Fibroblast of skin of scalp (primary cell): ENCODE results near the gene LYST.

ENCODE experiments used
- DNase-seq: peaks from one replicate; pipeline ENCODE4 v3.0.0-alpha.2; 2013

Gene LYST

DNA sequence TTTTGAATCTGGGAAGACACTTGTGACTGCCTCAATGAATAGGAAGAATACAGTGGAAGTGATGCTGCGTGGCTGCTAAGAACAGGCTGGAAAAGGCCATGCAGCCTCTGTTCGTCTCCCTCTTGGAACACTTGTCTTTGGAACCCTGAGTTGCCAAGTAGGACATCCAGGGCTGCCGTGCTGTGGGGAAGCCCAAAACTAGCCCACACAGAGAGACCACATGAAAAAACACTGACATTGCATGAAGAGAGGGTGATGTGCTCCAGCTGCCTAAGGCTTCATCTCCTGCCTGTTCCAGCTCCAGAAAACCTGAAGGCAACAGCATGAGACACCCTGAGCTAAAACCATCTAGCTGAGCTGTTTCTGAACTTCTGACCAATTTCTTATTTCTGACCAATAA lies 156.0 kb downstream of the LYST start:
- no peak for DNase-seq

DNA sequence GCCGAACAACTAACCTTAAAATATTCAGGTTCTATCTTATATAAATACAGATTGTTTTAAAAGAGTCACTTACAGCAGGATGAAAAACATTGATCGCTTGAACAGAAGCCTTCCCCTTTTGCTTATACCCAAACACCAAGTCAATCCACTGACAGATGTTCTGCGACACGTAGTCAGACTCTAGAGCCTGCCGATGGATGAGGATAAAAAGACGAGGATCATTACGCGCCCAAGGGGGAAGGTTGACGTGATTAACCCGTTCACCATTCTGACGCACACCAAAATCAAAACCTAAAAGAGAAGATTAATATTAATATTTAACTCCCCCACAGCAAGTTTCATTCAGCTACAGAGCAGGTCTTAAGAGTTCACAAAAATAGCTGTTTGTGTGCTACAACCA lies 157.7 kb downstream of the LYST start:
- no peak for DNase-seq

DNA sequence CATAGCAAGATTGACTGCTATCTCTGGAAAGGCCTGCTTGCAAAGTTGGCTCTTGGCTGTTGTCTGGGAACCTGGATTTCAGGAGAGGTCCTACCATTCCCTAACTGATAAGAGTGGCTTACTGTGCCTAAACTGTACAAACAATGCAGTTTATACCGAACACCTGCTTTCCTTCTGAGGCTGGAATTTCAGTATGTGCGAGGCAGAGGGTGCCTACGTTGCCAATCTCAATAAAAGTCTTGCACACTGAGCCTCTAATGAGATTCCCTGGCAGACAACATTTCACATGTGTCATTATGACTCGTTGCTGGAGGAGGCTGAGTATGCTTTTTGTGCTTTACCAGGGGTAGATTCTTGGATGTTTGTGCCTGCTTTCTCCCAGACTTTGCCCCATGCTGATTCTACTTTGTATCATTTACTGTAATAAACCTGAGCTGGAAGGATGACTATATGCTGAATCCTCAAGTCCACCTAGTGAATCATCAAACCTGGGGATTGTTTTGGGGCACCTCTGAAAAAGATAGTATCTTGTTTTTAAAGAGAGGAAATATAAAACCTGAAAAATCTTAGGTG lies 158.2 kb downstream of the LYST start:
- peak; percentile 52 for DNase-seq

DNA sequence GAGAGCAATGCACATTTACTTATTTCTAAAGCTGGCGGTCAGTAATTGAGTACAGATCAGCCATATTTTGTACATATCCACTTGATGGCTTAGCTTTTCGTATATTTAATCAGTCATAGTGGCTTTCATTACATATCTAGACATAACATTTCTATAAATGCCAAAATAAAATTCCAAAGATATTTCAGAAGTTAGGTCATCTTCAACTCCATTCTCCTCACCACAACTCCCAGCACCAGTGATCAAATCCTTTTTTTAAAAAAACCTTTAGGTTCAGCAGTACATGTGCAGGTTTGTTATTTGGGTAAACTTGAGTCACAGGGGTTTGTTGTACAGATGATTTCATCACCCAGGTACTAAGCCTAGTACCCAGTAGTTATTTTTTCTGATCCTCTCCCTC lies 163.2 kb downstream of the LYST start:
- peak; percentile 88 for DNase-seq

DNA sequence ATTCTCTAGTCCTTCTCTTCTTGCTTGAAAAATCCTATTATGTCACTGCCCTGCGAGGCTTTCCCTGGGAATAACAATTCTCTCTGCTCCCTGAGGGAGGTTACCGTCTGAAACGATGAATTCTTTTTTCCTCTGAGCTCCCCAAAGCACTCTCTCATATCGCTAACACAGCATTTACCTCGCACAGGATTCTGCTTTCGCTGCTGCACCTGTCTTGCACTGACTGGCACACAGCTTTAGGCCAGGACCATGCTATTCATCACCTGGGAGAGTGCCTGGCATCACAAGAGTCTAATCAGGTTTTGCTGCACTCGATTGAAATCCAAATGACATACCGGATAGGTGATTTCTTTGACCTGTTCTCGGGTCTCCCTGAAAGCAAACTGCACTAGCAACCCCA lies 164.3 kb downstream of the LYST start:
- no peak for DNase-seq

DNA sequence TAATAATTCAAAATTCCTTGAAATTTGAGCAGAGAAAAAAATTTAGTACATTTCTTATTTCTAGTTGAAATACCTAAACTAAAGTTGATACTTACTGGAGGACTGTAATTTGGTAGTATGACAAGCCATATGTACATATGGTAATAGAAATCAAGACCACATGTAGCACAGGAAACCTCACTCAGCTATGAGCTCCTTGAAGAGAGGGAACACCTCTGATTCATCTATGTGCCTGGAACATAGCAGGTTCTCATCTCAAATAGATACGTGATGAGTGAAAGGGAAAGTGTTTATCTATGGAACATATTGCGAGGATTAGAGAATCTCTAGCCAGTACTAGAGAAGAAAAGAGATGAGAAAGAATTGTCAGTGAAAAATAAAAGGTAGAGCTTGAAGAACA lies 169.2 kb downstream of the LYST start:
- peak; percentile 31 for DNase-seq

DNA sequence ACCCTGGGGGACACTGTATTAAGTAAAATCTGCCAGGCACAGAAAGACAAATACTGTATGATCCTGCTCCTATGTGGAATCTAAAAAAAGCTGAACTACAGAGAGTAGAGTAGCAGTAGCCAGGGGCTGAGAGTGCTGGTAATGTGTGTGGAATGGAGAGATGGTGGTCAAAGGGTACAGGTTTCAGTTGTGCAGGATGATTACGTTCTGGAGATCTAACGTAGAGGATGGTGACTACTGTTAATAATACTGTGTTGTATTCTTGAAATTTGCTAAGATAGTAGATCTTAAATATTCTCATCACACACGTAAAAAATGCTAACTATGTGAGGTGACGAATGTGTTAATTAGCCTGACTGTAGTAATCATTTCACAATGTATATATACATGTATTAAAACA lies 177.3 kb downstream of the LYST start:
- DNase-seq = no peak

DNA sequence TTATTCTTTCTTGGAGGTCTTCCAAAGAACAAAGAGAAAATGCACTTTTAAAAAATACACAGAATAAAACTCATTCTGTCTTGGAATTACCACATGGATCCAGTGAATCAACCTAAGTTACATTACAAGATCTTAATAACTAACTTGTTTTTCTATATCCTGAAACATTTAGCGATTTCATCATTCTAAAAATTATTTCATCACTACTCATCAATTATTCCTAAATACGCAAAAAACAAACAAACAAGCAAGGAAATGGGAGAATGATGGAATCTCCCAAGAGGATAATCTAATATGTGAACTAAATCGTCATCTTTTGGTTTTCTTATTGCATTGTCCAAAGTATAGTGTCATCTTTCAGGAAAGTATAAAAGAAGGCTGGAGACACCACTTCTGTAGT lies 178.6 kb downstream of the LYST start:
- no peak for DNase-seq

DNA sequence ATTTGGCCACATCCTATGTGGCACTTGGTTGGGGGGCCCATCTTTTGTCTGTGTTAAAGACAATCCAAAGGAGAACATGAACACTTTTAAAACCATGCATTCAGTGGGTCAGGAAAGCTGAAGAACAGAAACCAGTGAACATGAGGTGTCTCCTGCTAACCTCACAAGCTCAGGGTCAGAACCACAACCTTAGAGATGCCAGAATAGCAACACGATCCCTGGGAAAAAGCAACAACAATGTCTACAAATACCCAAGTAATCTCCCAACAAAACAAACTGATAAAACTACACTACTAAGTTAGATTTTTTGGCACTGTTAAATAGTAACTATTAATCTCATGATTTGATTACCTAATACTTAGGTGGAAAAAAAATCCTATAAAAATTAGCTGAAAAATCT lies 183.1 kb downstream of the LYST start:
- no peak for DNase-seq

DNA sequence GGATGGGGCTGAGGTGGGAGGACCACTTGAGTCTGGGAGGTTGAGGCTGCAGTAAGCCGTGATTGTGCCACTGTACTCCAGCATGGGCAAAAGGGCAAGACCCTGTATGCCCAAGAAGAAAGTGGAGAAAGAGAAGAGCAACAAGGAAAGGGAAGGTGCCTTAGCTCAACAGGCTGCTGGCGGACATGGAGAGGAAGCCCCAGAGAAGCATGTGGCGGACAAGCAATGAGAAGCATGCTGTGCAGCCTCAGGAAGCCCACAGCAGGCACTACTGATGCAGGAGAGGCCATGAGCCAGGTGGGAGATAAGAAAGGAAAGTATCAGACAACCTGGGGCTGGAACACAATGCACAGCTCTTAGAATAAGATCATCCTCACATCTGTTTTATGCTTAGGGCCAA lies 184.5 kb downstream of the LYST start:
- DNase-seq = no peak

DNA sequence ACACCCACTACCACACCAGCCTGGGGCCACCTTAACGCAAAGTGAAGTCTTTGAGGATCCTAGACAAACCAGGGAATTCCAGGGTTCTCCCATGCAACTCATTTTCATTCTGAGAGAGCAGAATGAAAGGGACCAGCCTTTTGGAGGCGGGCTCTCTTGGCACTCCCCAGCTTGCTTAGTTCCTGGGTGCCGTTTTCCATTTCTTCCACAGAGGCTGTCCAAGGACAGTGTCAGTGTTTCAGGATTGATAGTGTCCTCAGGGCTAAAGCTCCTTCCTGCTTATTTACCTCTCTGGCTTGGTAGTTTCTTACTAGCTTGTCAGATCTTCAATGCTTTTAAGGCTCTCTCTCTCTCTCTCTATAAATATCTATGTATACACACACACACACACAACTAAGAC lies 187.1 kb downstream of the LYST start:
- no peak for DNase-seq

DNA sequence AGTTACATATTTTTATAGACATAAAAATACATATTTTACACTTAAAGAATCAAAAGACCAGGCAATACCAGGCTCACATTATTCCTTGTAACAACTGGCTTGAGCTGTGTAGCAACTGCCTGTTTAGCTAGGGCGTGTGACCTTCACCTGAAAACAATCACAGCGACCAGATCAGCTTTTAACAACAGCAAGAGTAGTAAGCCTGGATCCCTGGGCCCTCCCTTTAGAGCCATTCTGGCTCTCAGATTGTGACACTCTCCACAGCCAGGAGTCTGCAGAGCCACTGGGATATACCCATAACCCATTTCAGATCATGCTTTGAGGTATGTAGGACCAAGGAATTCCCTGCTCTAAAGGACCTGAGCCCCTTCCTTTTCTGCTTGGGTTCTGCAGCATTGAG lies 187.7 kb downstream of the LYST start:
- no peak for DNase-seq

DNA sequence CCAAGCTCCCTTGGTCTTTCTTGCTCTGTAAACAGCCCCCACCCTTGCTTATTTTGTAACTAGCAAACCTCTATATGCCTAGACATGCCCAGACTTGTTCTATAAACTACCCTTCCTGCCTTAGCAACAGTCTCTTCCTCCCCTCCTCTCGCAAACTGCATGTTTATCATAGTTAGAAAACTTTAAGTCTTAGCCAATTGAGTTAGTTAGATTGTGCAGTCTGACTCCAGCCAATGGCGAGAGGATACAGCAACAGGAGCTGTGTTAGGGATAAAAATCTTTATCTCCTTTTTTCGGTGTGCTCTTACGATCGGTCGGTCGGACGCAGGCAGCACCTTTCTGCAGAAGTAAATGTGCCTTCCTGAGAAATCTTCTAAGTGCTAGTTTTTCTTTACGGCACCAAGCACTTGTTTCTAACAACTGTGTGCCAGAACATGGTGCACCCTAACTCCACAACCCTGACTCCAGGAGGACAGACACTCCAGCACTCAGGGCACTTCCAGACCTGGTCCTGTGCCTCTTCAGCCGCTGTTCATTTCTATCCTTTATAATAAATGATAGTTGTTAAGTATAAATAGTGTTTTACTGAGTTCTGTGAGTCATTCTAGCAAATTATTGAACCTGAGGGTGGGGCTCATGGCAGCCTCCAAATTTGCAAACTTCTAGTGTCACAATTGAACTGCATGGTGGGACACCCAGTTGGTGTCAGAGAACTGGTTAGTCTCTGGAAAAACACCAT lies 191.4 kb downstream of the LYST start:
- DNase-seq = peak; percentile 14

DNA sequence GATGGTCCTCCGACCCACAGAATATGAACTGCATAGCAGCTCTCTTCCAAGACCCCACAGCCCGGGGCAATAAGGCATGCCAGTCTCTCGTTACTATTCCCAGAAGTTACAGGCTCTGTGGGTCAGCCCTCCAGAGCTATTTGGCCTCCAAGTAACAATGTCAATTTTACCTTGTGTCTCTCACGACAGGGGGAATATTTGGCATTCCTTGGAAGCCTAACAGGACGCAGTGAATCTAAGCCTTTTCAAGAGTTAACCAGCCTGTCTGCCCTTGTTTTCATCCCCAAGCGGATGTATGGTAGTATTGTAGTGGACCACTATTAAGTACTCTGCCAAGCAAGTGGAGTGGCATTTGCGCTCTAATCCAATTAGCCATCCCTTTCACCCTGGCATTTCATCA lies 192.7 kb downstream of the LYST start:
- no peak for DNase-seq

DNA sequence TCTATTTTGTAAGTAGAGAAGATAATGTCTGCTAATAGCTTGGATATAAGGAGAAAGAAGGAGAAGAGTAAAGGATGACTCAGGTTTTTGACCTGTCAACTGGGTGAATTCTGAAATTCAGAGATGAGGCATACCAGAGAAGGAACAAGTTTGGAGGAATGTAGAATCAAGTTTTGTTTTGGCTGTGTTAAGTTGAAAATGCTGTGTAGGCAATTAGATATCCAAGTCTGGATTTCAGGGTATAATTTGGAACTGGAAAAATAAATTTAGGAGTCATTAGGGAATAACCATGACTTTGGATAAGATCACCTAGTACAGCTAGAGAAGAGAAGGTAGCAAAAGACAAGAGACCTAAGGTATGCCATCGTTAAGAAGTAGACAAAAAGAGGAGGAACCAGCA lies 194.7 kb downstream of the LYST start:
- DNase-seq = no peak

DNA sequence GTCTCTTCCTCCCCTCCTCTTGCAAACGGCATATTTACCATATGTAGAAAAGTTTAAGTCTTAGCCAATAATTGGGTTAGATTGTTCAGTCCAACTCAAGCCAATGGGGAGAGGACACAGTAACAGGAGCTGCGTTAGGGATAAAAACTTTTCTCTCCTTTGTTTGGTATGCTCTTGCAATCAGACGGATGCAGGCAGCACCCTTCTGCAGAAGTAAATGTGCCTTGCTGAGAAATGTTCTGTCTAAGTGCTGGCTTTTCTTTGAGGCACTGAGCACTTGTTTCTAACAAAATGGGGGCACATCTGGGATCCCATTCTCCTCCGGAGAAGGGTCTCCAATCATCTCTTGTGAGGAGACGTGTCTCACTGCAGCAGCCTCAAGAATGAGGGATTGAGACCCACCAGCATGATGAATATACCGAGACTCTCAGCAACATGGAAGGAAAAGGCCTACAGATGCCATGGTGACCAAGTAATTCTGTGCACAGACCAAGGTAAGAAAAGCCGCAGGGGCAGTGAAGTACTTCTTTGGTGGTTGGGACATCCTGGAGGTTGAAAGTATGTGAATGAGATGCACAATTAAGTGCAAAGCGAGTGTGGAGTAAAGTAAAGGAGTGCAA lies 196.4 kb downstream of the LYST start:
- no peak for DNase-seq

DNA sequence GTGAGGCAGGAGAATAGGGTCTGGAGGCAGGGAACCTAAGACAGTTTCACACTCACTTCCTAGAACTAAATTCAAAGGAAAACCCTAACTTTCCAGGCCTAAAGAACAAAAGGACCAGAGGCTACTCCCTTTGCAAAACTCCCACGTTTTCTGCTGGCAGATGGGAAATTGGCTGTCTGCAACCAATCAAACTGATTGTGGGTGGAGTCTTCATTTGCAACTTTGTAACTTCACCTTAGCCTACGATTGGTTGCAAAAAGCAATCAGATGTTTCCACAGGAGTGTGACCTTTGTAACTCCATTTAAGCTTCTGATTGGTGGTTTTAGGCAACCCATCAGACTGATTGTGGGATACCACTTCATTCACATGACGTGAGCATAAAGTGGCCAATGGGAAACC lies 197.4 kb downstream of the LYST start:
- no peak for DNase-seq

DNA sequence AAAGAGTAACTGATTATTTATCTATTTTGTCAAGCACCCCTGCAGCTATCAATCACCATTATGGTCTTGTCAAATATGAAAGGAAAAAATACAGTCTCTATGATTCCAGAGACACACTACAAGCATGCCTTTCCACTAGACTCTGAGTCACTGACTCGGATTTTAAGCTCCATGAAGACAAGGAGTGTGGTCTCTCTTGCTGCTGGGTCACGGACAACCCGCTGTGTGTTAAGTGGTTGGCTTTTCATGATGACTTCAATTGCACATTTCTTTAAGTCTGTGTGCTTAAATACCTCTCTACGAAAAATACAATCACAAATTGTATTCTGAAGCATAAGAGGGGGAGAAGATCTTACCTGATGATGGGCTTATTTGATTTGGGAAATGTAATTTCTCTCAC lies 203.1 kb downstream of the LYST start:
- no peak for DNase-seq

DNA sequence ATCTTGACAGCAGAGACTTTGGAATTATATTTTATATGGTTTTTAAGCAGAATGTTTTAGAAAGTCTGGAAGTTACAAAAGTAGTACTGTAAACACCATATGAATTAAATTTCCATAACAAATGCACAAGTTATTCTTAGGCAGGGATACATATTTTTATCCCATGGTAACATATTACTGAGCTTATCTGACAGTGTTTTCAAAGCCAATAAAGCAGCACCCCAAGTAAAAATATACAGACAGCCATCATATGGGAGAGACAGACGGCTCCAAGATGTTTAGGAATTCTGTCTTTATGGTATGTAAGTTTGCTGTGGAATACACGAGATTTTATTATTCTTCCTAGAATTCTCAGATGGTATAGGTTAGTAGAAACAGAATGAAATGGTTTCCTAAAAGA lies 205.1 kb downstream of the LYST start:
- DNase-seq = no peak

DNA sequence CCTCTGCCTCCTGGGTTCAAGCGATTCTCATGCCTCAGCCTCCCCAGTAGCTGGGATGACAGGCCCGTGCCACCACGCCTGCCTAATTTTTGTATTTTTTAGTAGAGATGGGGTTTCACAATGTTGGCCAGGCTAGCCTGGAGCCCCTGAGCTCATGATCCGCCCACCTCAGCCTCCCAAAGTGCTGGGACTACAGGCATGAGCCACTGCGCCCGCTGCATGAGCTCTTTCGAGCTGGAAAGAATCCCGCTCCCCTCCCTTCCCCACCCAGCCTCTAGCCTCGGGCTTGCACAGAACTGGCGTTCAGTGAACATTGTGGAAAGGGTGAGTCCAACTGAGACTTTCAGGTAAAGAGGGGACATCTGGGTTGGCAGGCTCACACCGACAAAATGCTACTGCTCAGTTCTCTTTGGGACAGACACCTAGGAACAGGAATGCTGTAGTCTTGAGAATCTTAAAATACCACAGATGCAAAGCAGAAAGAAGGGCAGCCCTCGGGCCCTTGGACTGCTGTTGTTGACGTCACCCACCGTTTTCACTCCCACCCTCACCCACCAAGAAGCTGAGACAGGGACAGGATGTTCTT lies 207.4 kb downstream of the LYST start:
- DNase-seq = no peak

DNA sequence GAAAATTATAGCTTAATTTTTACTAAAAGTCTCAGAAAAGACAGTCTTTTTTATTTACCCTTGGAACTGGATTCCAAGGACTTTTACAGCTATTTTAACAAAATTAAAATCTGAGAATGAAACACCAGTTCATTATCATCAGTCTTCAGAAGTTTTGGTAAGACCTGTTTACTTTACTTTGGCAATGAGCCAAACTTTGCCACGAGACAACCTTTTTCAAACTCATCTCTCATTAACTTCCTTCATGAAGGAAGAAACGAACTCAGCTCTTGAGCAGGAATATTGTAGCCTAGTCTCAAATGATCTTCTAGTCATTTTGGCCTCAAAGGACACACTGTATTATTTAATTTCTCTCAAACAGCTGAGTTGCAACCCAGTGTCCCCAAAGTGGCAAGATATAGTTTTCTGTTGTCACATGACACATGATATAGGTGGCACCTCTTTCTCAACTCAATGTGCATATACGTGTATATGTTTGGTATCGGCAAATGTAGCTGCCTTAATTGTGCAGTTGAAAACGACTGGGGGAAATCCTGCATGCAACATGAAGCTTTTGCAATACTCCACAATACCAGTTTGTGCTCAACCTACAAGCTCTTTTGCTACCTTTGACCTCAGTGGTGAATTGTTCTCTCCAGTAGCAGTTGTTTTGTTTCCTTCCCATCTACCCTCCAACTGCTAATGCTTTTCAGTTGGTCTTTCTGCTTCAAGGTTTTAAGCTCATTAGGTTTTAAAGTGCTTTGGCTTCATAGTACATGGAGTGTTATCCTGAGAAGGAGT lies 208.8 kb downstream of the LYST start:
- DNase-seq = no peak

DNA sequence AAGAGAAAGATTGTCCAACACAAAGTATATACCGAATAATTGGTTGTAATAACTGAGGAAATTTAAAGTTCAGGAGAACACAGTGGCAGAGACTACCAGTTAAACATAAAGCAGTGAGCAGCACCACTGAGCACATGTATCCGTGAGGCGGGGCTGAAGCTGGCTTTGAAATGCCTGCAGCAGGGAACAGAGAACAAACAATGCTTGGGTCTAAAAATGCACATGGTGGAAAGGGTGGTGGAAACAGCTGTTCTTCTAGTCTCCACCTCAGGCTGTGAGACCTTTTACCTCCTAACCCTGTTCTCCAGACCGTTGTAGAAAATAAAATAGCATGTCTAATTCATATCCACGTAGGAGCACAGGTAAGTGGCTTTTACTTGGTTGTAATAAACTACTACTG lies 209.4 kb downstream of the LYST start:
- DNase-seq = no peak

DNA sequence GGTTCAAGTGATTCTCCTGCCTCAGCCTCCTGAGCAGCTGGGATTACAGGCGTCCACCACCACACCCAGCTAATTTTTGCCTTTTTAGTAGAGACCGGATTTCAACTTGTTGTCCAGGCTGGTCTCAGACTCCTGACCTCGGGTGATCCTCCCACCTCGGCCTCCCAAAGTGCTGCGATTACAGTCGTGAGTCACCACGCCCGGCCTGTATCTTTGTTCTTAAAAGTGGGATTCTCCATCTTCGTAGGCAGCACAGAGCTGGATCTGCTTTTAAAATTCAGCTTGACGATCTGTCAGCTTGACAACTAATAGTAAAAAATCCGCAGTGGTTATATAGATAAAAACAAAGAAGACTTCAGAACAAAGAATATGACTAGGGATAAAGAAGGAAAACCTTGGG lies 214.3 kb downstream of the LYST start:
- no peak for DNase-seq
